B cell (primary cell): Measurements from ENCODE around the gene RETN.

ENCODE experiments used
- CTCF ChIP-seq: fragments of 200-600 bp; IDR thresholded peaks from one replicate; pipeline ENCODE4 v1.8.0; 2022; ENCODE audit warnings: antibody characterized with exemption, mild to moderate bottlenecking
- EZH2 ChIP-seq: IDR thresholded peaks from 2 replicates; pipeline ENCODE4 v1.6.1; 2012; ENCODE audit warnings: borderline replicate concordance, low read depth, mild to moderate bottlenecking, moderate library complexity, low read length; ENCODE audit not compliant: insufficient read depth, poor library complexity, severe bottlenecking

- TF ChIP-seq CTCF, result no peak
- no peak for TF ChIP-seq EZH2
These were observed 5.5 kb downstream of the RETN start for GRCh38 chr19:7674010-7675005.
